Stimulated activated CD8-positive, alpha-beta memory T cell treated with anti-CD3 and anti-CD28 coated beads, Interleukin-4, amount 100 ng/mL, for 24 hours (primary cell): ENCODE data around the gene FAF1.

Experiments
- DNase-seq: peaks from one replicate; pipeline ENCODE4 v3.0.0-alpha.2; 2020; ENCODE audit warnings: low read depth

The FAF1 gene

DNA sequence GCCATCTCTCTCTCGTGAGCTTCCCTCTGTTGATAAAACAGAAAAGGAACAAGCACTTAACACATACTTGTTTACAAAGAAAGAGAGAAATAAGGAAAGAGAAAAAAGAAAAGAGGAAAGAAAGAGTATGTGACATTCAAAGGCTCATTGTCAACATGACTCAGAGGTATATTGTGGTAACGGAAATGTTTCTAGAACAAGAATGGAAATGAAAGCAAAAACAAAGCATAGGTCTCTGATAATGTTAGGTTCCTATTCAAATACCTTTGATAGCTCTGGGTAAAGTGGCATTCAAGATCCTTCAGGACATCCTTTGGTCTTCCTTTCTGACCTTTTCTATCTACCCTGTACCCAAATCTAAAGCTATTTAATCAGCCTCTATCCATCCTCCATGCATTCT is 469.4 kb downstream of the FAF1 start:
- DNase-seq: no peak

DNA sequence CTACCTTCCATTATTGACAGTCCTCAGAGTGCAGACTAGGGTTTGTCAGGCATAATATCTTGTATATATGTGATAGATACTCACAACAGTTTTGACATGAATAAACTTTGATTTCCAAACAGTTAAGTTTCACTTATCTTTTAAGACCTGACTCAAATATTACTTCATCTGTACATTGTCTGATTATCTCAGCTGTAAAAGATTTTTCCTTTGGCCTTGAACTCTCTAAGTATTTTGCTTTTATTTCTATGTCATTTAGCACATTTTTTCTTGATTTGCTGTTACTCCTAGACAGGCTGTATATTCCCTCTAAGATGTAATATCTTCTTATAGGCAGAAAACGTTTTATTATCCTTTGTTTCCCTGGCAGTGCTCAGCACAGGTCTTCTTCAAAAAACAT is 471.2 kb downstream of the FAF1 start:
- no peak for DNase-seq

- DNase-seq: no peak
Measured at GRCh38 chr1:50488356-50488755, 471.7 kb downstream of the FAF1 start.

- no peak for DNase-seq
Measured at GRCh38 chr1:50487725-50488124, 472.3 kb downstream of the FAF1 start.

GRCh38 chr1:50481142-50481736 is 478.8 kb downstream of the FAF1 start:
- DNase-seq: no peak

- DNase-seq: no peak
Measured at GRCh38 chr1:50476800-50477199, 483.3 kb downstream of the FAF1 start.

DNA sequence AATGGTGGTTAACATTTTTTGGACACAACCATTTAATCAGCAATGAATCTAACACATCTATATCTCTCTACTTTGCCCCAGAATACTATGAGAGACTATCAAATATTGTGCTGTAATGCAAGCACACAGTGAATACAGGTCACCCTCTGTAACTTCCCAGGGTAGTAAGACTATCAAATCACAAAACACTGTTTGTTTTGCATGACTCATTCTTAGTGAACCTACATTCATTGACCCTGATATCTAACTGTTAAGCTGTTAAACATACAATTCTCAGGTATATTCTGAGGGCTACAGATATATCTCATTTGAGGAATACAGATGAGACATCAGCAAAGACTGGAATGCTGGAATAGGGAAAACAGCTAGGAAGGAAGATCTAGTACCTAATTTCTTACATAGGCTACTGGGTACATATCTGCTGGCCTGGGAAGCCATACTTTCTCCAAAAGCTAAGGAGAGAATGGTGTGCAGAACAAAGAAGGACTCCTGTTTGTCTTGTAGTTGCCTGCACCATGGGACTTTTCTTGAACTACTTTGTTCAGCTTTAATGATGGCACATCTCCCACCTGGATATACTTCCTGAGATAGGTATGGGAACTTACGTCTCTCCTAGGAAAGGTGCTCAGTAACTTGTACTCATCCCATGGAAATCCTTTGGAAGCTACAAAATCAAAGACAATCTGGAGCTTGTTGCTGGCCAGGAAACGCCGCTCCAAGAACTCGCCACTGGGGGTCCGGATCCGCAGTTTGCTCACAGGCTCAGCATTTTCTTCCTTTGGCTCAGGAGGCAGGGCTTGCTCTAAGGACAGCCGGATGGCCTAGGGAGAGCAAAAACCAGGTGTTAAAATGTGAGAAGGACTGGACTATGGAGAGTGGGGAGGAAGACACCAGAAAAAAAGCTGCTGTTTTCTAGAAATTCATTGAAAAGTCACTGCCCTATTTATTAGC is 484.9 kb downstream of the FAF1 start:
- no peak for DNase-seq

DNA sequence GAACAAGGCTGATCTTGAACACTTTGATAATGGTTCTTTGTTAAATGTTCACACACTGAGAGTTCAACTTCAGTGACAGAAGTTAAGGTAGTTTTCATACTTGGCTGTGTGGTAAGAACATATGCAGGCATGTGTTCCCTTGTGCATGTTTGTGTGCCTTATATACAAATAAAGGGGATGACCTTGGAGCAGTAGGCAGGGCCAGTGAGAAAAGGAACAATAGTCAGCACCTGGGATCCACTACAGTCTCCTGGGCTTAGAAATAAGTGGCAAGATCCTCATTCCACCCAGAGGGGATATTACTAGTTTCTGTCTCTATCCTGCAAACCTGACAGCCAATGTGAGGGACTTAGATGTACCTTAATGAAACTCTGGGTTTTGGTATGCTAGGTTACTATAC is 486.6 kb downstream of the FAF1 start:
- no peak for DNase-seq

DNA sequence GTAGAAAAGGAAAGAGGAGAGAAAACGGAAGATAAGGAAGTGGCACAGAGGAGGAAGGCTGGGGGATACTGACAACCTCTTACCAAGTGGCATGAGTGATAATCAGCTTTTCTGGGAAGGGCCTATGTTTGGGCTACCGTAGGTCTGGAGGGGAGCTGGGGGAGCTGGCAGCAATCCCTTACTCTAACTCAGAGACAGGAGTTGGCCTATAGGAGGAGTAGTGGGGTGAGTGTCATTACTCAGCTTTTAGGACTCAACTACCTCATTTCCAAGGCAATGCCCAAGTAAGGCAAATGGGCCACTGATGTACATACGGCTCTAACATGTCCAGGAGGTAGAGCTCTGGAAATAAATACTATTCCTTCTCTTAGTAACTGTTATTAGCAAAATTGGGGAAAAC is 488.1 kb downstream of the FAF1 start:
- DNase-seq: no peak

GRCh38 chr1:50462964-50463363 is 497.1 kb downstream of the FAF1 start:
- DNase-seq: no peak

DNA sequence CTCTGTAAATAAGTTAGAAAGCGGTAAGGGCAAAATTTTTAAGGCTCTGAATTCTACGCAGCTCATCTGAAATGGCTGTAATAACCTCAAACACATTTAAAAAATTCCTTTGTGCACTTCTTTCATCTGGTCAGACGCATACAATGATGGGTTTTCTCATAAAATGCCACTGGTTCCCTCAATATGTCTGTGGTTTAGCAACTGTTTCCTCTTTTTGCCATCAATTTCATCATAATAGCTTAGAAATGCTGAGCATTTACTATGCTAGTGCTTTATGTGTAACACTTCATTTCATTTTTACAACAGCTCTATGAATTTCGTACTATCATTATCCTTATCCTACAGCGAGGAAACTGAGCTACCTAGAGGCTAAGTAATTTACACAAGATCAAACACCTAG is 501.6 kb downstream of the FAF1 start:
- no peak for DNase-seq

DNA sequence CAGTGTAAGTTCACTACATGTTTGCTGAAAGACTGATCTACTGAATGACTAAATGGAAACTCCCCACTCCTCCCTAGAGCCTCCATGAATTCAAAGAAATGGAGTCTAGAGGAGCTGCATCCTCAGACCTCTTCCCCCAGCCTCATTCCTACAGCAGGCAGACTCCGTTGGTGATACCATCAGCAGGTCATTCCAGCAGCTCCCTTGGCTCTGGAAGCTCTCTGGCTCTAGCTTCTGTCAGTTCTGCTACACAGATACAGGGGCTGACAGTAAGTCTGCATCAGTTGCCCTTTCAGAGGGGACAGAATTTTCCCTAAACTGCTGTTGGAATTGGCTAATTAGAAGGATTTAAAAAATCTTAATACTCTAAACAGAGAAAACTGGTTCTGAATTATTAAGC is 505.2 kb downstream of the FAF1 start:
- no peak for DNase-seq

- no peak for DNase-seq
Measured at GRCh38 chr1:50453266-50453665, 506.8 kb downstream of the FAF1 start.

- no peak for DNase-seq
Measured at GRCh38 chr1:50452700-50453099, 507.4 kb downstream of the FAF1 start.

- no peak for DNase-seq
Measured at GRCh38 chr1:50450861-50451653, 509.0 kb downstream of the FAF1 start.

DNA sequence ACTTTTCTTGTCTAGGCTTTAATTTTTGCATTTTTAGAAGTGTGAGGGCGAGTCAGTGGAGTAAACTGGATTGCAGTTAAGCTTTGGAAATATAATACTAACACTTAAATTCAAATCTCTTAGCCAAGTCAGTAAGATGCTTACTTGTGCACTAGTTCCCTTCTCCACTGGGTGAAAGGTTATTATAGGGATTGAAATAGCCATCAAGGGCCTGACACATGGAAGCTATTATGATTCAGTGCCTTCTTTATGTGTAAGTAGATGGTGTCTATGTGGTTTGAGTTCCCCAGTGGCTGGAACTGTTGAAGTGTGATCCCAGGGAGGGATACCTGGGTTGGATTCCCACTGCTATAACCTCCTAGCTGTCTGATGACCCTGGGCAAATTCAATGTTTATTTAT is 512.1 kb downstream of the FAF1 start:
- no peak for DNase-seq

GRCh38 chr1:50441183-50441582 is 518.9 kb downstream of the FAF1 start:
- DNase-seq: no peak

DNA sequence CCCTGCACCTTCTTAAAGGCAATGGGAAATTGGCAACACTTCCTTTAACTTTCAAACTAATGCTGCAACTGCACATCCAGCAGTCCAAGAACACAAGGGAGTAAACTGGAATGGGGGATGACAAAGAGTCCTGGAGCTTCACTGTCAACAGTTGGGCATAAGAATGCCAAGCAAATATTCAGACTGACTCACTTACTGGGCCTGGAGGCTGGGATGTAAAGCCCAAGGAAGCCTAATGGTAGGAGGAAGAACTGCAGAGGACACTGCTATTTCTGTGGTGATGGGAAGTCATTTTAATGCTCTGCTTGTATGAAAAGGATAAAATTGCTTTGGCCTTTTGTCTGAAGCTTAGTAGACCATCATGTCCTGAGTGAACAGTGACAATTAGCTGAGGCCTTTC is 521.1 kb downstream of the FAF1 start:
- no peak for DNase-seq

DNA sequence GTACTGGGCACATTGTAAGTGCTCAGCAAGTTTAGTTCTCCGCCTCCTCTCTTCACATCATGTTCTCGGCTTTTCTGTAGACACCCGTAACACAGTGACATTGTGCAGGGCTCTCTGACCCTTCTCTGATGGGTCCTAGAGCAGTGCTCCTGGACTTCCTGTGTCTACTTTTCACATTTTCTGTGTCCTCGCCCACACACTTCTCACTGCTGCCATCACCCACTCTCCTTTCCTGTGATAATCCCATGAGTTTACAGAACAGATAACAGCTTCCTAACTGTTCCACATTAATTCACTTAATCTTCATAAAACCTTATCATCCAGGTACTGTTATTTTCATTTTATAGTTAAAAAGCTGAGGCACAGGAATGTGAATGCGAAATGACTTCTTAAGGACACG is 523.6 kb downstream of the FAF1 start:
- no peak for DNase-seq

DNA sequence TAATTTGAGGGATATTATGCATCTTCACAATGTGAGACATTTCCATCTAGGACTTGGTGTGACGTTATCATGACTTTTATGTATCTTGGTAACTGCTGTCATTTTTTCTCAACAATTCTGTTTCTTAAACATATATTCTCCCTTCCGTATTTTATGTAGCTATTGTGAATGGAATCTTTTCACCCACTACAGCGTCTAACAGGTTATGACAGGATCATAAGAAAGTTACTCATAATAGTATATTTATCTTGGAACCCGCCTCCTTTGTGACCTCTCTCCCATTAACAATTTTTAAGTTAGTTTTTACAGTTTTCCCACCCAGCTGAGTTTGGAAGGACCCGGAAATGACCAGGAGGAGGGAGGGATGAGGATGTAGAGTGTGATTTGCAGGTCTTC is 530.1 kb downstream of the FAF1 start:
- DNase-seq: no peak

GRCh38 chr1:50427818-50428779 is 532.0 kb downstream of the FAF1 start:
- DNase-seq: no peak
